ENCODE measurements around the gene SLC29A4.
"Not testable (repeated sequence)": the region's sequence is repeated elsewhere in the genome, so short reads cannot be mapped to it uniquely, and the experiment has no call there.

DNA sequence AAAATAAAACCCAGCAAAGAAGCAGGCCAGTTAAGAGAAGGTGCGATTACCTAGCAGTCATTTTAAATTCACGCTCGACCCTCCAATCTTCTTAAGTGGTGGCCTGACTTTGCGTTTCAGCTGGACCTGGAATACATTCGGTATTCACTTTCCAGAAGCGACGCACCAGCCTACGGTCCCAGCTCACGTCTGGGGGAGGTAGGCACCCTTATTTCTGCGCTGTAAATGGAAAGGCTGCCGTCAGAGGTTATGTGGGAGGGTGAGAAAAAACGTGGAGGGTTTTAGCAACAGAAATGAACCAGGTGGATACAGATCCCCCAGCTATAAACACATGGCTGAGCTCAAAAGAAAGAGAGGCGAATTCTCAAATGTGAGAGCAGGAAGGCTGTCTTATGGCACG, 29.2 kb upstream of the SLC29A4 start:
- TF ChIP-seq SRF (IDR thresholded peaks at IDR 0.05; ENCODE audit: low read depth, low read length); HDAC2 (CRISPR knock-in tag; IDR thresholded peaks at IDR 0.05): not testable (repeated sequence)
- TF ChIP-seq, protein P1, sequence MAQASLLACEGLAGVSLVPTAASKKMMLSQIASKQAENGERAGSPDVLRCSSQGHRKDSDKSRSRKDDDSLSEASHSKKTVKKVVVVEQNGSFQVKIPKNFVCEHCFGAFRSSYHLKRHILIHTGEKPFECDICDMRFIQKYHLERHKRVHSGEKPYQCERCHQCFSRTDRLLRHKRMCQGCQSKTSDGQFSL (CRISPR knock-in tag; IDR thresholded peaks at IDR 0.05): not testable (repeated sequence)
- TF ChIP-seq, protein P2, sequence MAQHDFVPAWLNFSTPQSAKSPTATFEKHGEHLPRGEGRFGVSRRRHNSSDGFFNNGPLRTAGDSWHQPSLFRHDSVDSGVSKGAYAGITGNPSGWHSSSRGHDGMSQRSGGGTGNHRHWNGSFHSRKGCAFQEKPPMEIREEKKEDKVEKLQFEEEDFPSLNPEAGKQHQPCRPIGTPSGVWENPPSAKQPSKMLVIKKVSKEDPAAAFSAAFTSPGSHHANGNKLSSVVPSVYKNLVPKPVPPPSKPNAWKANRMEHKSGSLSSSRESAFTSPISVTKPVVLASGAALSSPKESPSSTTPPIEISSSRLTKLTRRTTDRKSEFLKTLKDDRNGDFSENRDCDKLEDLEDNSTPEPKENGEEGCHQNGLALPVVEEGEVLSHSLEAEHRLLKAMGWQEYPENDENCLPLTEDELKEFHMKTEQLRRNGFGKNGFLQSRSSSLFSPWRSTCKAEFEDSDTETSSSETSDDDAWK (CRISPR knock-in tag; IDR thresholded peaks at IDR 0.05): not testable (repeated sequence)
- TF ChIP-seq, protein P3, sequence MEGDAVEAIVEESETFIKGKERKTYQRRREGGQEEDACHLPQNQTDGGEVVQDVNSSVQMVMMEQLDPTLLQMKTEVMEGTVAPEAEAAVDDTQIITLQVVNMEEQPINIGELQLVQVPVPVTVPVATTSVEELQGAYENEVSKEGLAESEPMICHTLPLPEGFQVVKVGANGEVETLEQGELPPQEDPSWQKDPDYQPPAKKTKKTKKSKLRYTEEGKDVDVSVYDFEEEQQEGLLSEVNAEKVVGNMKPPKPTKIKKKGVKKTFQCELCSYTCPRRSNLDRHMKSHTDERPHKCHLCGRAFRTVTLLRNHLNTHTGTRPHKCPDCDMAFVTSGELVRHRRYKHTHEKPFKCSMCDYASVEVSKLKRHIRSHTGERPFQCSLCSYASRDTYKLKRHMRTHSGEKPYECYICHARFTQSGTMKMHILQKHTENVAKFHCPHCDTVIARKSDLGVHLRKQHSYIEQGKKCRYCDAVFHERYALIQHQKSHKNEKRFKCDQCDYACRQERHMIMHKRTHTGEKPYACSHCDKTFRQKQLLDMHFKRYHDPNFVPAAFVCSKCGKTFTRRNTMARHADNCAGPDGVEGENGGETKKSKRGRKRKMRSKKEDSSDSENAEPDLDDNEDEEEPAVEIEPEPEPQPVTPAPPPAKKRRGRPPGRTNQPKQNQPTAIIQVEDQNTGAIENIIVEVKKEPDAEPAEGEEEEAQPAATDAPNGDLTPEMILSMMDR (CRISPR knock-in tag; IDR thresholded peaks at IDR 0.05): not testable (repeated sequence)
